H1 (cell line): ENCODE measurements around the gene NDEL1.

ENCODE experiments used
- EP300 ChIP-seq, 2 experiments: IDR thresholded peaks; 1 replicate in 1 of 2; 2 replicates in 1 of 2; pipeline ENCODE4 v1.6.1; 2011 to 2012; ENCODE audit warnings: low read depth in 2 of 2, low read length in 2 of 2, mild to moderate bottlenecking in 2 of 2, borderline replicate concordance in 1 of 2, inconsistent platforms in 1 of 2, moderate library complexity in 1 of 2
- POLR2A ChIP-seq, 2 experiments: IDR thresholded peaks; 1 replicate in 1 of 2; 2 replicates in 1 of 2; pipeline ENCODE4 v1.6.1; 2011; ENCODE audit warnings: low read depth in 2 of 2, low read length in 2 of 2, mild to moderate bottlenecking in 2 of 2; ENCODE audit errors: control extremely low read depth in 1 of 2
- TBP ChIP-seq: IDR thresholded peaks from 2 replicates; pipeline ENCODE4 v1.6.1; 2011; ENCODE audit warnings: low read depth, low read length, improper control_type of control experiment

GRCh38 chr17:8468127-8468526 lies 32.4 kb downstream of the NDEL1 start:
- TF ChIP-seq POLR2A (IDR thresholded peaks at IDR 0.05; ENCODE audit: control extremely low read depth in 1 of 2, low read depth in 2 of 2, low read length in 2 of 2) (no peak), EP300 (IDR thresholded peaks at IDR 0.05; ENCODE audit: borderline replicate concordance in 1 of 2, low read depth in 2 of 2, low read length in 2 of 2) (no peak), TBP (no peak)
